ENCODE measurements around the gene ARHGAP26. TPM values are rescaled to one million over a fixed set of nuclear protein-coding genes. Genes with fewer than 3 reads are reported as not detected.

The ARHGAP26 gene
- total and polyA plus RNA-seq, 2 experiments from 2014 or later, result 9.5 to 16.8 TPM

DNA sequence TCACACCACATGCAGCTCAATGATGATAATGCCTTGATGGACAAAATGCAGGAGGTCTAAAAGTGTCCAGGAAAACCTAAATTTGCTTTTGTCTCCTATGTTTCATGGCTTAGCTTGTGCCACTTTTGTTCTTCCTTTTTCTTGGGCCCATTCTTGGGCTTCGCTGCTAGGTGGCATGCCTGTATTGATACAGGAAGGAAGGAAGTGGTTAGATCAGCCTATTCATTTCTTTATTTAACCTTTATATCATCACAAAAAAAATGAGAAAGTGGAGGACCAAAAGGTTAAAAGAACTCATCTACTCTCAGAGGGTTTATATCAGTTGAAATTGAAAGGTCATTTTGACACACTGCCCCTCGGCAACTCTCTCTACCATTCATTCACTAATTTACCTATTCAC lies 260.2 kb downstream of the ARHGAP26 start (continued):
- TF ChIP-seq, protein P1, sequence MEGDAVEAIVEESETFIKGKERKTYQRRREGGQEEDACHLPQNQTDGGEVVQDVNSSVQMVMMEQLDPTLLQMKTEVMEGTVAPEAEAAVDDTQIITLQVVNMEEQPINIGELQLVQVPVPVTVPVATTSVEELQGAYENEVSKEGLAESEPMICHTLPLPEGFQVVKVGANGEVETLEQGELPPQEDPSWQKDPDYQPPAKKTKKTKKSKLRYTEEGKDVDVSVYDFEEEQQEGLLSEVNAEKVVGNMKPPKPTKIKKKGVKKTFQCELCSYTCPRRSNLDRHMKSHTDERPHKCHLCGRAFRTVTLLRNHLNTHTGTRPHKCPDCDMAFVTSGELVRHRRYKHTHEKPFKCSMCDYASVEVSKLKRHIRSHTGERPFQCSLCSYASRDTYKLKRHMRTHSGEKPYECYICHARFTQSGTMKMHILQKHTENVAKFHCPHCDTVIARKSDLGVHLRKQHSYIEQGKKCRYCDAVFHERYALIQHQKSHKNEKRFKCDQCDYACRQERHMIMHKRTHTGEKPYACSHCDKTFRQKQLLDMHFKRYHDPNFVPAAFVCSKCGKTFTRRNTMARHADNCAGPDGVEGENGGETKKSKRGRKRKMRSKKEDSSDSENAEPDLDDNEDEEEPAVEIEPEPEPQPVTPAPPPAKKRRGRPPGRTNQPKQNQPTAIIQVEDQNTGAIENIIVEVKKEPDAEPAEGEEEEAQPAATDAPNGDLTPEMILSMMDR (conservative IDR thresholded peaks at IDR 0.05; ENCODE audit: low read depth in 2 of 2), result no peak
- TF ChIP-seq CREB1 (CRISPR knock-in tag; IDR thresholded peaks at IDR 0.05; ENCODE audit: low read depth) (no peak), ZNF114 (CRISPR knock-in tag; IDR thresholded peaks at IDR 0.05) (no peak), EZH2phosphoT487 (IDR thresholded peaks at IDR 0.05; ENCODE audit: unreplicated experiment) (no peak), STAT1 (IDR thresholded peaks at IDR 0.05; ENCODE audit: unreplicated experiment) (no peak), JUNB (IDR thresholded peaks at IDR 0.05; ENCODE audit: unreplicated experiment) (no peak), NANOG (IDR thresholded peaks at IDR 0.05; ENCODE audit: borderline replicate concordance) (no peak), EZH2 (IDR thresholded peaks at IDR 0.05; ENCODE audit: low read depth, unreplicated experiment) (no peak), ZNF331 (CRISPR knock-in tag; IDR thresholded peaks at IDR 0.05; ENCODE audit: low read depth) (no peak)

DNA sequence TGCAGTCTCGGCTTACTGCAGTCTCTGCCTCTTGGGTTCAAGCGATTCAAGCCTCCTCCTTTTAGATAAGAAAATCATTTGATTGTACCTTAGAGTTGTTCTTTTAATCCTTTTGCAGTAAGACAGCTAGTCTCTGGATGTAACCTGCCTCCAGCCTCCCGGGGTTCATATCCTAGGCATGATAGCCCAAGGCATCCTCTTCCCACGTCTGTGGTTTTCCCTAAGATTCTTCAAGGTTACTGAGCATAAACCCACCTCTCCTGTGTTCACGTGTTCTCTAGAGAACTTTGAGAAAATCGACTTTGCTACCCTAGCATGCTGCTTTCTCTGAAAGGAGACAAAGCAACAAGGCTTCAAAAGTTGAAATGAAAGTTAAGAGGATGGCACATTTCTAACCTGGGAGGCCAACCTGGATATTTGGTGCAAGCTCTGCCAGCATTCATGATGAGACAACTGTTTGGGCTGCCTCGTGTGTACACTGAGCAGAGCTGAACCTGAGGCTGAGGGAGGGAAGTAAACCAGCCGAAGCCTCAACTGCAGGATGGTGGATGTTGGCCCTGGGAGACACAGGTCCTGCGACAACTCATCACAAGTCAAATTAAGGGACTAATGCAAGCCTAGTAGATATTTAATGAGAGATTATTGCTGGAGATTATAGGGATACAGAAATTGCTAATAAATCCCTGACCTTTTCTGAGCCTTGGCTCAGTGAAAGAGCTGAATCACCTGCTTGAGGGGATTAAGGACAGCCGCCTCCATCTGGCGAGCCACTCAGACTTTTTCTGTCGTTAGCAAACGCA lies 261.8 kb downstream of the ARHGAP26 start:
- Histone ChIP-seq H3K27me3 (ENCODE audit: insufficient read depth) (no peaks in the 10 kb centered on the region), H3K27ac (ENCODE audit: low read depth) (no peak overlapping the region), H3K9me2 (ENCODE audit: insufficient read depth) (no peaks in the 10 kb centered on the region), H3K36me3 (ENCODE audit: insufficient read depth) (no peaks in the 10 kb centered on the region), H3K4me2 (no peak overlapping the region), H3K4me1 (ENCODE audit: insufficient read depth) (peaks cover 7% of the 10 kb centered on the region; the same call in 1 of the 2 replicates), H2AFZ (no peak overlapping the region), H3K79me2 (replicated peaks; ENCODE audit: insufficient read depth) (no peaks in the 10 kb centered on the region), H4K20me1 (replicated peaks; ENCODE audit: insufficient read depth) (no peaks in the 10 kb centered on the region), H3F3A (replicated peaks; ENCODE audit: low read depth) (no peaks in the 10 kb centered on the region), H3K4me3 (no peak overlapping the region)
- ATAC-seq (no peak), DNase-seq (ENCODE audit: low spot score) (no peak)
- no peak for TF ChIP-seq EZH2phosphoT487 (IDR thresholded peaks at IDR 0.05; ENCODE audit: unreplicated experiment)
- TF ChIP-seq, protein P1 (conservative IDR thresholded peaks at IDR 0.05; ENCODE audit: low read depth in 2 of 2), result no peak
- TF ChIP-seq, protein P2, sequence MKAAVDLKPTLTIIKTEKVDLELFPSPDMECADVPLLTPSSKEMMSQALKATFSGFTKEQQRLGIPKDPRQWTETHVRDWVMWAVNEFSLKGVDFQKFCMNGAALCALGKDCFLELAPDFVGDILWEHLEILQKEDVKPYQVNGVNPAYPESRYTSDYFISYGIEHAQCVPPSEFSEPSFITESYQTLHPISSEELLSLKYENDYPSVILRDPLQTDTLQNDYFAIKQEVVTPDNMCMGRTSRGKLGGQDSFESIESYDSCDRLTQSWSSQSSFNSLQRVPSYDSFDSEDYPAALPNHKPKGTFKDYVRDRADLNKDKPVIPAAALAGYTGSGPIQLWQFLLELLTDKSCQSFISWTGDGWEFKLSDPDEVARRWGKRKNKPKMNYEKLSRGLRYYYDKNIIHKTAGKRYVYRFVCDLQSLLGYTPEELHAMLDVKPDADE (IDR thresholded peaks at IDR 0.05), result no peak
- TF ChIP-seq STAT1 (IDR thresholded peaks at IDR 0.05; ENCODE audit: unreplicated experiment), result no peak
- TF ChIP-seq, protein P3, sequence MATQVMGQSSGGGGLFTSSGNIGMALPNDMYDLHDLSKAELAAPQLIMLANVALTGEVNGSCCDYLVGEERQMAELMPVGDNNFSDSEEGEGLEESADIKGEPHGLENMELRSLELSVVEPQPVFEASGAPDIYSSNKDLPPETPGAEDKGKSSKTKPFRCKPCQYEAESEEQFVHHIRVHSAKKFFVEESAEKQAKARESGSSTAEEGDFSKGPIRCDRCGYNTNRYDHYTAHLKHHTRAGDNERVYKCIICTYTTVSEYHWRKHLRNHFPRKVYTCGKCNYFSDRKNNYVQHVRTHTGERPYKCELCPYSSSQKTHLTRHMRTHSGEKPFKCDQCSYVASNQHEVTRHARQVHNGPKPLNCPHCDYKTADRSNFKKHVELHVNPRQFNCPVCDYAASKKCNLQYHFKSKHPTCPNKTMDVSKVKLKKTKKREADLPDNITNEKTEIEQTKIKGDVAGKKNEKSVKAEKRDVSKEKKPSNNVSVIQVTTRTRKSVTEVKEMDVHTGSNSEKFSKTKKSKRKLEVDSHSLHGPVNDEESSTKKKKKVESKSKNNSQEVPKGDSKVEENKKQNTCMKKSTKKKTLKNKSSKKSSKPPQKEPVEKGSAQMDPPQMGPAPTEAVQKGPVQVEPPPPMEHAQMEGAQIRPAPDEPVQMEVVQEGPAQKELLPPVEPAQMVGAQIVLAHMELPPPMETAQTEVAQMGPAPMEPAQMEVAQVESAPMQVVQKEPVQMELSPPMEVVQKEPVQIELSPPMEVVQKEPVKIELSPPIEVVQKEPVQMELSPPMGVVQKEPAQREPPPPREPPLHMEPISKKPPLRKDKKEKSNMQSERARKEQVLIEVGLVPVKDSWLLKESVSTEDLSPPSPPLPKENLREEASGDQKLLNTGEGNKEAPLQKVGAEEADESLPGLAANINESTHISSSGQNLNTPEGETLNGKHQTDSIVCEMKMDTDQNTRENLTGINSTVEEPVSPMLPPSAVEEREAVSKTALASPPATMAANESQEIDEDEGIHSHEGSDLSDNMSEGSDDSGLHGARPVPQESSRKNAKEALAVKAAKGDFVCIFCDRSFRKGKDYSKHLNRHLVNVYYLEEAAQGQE (IDR thresholded peaks at IDR 0.05; ENCODE audit: unreplicated experiment), result no peak
- no peak for TF ChIP-seq EZH2 (IDR thresholded peaks at IDR 0.05; ENCODE audit: low read depth, unreplicated experiment)
- TF ChIP-seq NANOG (IDR thresholded peaks at IDR 0.05; ENCODE audit: borderline replicate concordance), result no peak
- H3K4me1 Mint-ChIP-seq, result peaks cover 22% of the 10 kb centered on the region
- no peaks in the 10 kb centered on the region for H3K9me3 Mint-ChIP-seq
- H3K36me3 Mint-ChIP-seq (ENCODE audit: low read depth), result no peaks in the 10 kb centered on the region
- H3K27me3 Mint-ChIP-seq (ENCODE audit: insufficient read depth, low read depth, poor library complexity), result peaks cover 11% of the 10 kb centered on the region
- no peak overlapping the region for H3K4me3 Mint-ChIP-seq
- H3K27ac Mint-ChIP-seq, result no peak overlapping the region

All from GM23338 (cell line).